T47D (cell line): Measurements from ENCODE around the gene BPIFB3.
"Not testable (repeated sequence)": the region's sequence is repeated elsewhere in the genome, so short reads cannot be mapped to it uniquely, and the experiment has no call there.

Source experiments
- DNase-seq, 2 experiments: peaks; one replicate each; pipeline versions ENCODE4 v3.0.0 to v3.0.0-alpha.2; 2011 to 2012; ENCODE audit warnings: low read depth in 1 of 2, low spot score in 1 of 2
- JUND ChIP-seq: IDR thresholded peaks from 2 replicates; pipeline ENCODE4 v1.6.1; 2012; ENCODE audit warnings: low read depth
- in situ Hi-C: cut with HindIII; loops from 2 replicates; pipeline ENCODE4 v1.10.0; 2016; ENCODE audit warnings: low sequenced_read_pairs, low pct_unique_long_range_greater_than_20kb

BPIFB3 gene

GRCh38 chr20:33082546-33082945, 28.8 kb downstream of the BPIFB3 start:
- DNase-seq, result no peak
- TF ChIP-seq JUND, result no peak
- in situ Hi-C loops, result no loop called here

GRCh38 chr20:33083544-33084340, 30.0 kb downstream of the BPIFB3 start:
- DNase-seq, result no peak
- in situ Hi-C loops, result no loop called here
- TF ChIP-seq JUND, result no peak

GRCh38 chr20:33084722-33085121, 31.0 kb downstream of the BPIFB3 start:
- no peak for DNase-seq
- no peak for TF ChIP-seq JUND
- in situ Hi-C loops, result no loop called here

- no peak for TF ChIP-seq JUND
- no peak for DNase-seq
- in situ Hi-C loops, result no loop called here
These were observed 32.5 kb downstream of the BPIFB3 start for GRCh38 chr20:33086052-33086722.

GRCh38 chr20:33091147-33091546, 37.4 kb downstream of the BPIFB3 start:
- in situ Hi-C loops, result no loop called here
- TF ChIP-seq JUND, result no peak
- DNase-seq, result no peak

- in situ Hi-C loops, result no loop called here
- DNase-seq, result no peak
- no peak for TF ChIP-seq JUND
These were observed 38.0 kb downstream of the BPIFB3 start for GRCh38 chr20:33091693-33092092.

GRCh38 chr20:33092361-33092760, 38.7 kb downstream of the BPIFB3 start:
- no peak for TF ChIP-seq JUND
- in situ Hi-C loops, result no loop called here
- DNase-seq, result no peak

GRCh38 chr20:33093074-33093473, 39.4 kb downstream of the BPIFB3 start:
- DNase-seq, result no peak
- in situ Hi-C loops, result no loop called here
- no peak for TF ChIP-seq JUND

- no peak for DNase-seq
- no peak for TF ChIP-seq JUND
- in situ Hi-C loops, result no loop called here
These were observed 39.9 kb downstream of the BPIFB3 start for GRCh38 chr20:33093582-33093981.

GRCh38 chr20:33095249-33095648, 41.5 kb downstream of the BPIFB3 start:
- in situ Hi-C loops, result no loop called here
- no peak for DNase-seq
- no peak for TF ChIP-seq JUND

GRCh38 chr20:33095902-33096584, 42.3 kb downstream of the BPIFB3 start:
- in situ Hi-C loops, result not testable (repeated sequence)
- peak; percentile 88 to 90 for DNase-seq

- TF ChIP-seq JUND, result no peak
- in situ Hi-C loops, result no loop called here
- no peak for DNase-seq
These were observed 43.3 kb downstream of the BPIFB3 start for GRCh38 chr20:33097001-33097400.

- in situ Hi-C loops, result no loop called here
- DNase-seq, result peak in 1 of 2 experiments; percentile 65
- TF ChIP-seq JUND, result no peak
These were observed 46.3 kb downstream of the BPIFB3 start for GRCh38 chr20:33099843-33100538.
